ENCODE results near the gene AGRP.

AGRP gene

GRCh38 chr16:67471758-67472384 lies 11.5 kb downstream of the AGRP start:
- H3K23ac ChIP-seq (ENCODE audit: low read depth, low read length, poor library complexity): no peak overlapping the region
- H4K91ac ChIP-seq (ENCODE audit: low read depth, low read length, poor library complexity): no peak overlapping the region
- H2BK12ac ChIP-seq (ENCODE audit: low read length): no peak overlapping the region
- H3K4me2 ChIP-seq (ENCODE audit: insufficient read depth, low read length, poor library complexity, severe bottlenecking): no peak overlapping the region
- no peak overlapping the region for H3K27ac ChIP-seq (replicated peaks; ENCODE audit: low read length)
- H3K4ac ChIP-seq (ENCODE audit: low read length): no peak overlapping the region
- no peak overlapping the region for H3K9ac ChIP-seq (ENCODE audit: low read depth, low read length, poor library complexity)
- no peak overlapping the region for H2BK5ac ChIP-seq (ENCODE audit: low read length)
- H3K79me1 ChIP-seq (ENCODE audit: low read depth, low read length): no peaks in the 10 kb centered on the region
- H3K36me3 ChIP-seq (replicated peaks in 1 of 2; ENCODE audit: control insufficient read depth in 2 of 2, insufficient read depth in 2 of 2, low read length in 2 of 2): peaks cover 0 to 3% of the 10 kb centered on the region in 2 donors
- no peak overlapping the region for H2AFZ ChIP-seq (ENCODE audit: low read length)
- no peak overlapping the region for H3K14ac ChIP-seq (ENCODE audit: low read length)
- no peaks in the 10 kb centered on the region for H3K27me3 ChIP-seq (ENCODE audit: control insufficient read depth in 3 of 3, insufficient read depth in 3 of 3, low read depth in 1 of 3, low read length in 3 of 3)
- no peak overlapping the region for H2AK5ac ChIP-seq (ENCODE audit: low read depth, low read length)
- no peak overlapping the region for H3K4me3 ChIP-seq (ENCODE audit: low read length in 2 of 2)
- WGBS, 2 donors (ENCODE audit: extremely low coverage in 2 of 2, insufficient read length in 2 of 2, insufficient replicate concordance in 1 of 2): no CpG with 5 or more reads among the region's 6 CpGs
- peak overlapping the region; percentile 38 for H3K18ac ChIP-seq (ENCODE audit: low read length)
- peak overlapping the region; percentile 28 for H2BK120ac ChIP-seq (ENCODE audit: low read depth, low read length)
- peaks cover 0 to under 1% of the 10 kb centered on the region in 2 donors for H3K4me1 ChIP-seq (ENCODE audit: control insufficient read depth in 2 of 2, insufficient read depth in 1 of 2, low read depth in 1 of 2, low read length in 2 of 2)
- no peak overlapping the region for H4K8ac ChIP-seq (ENCODE audit: low read depth, low read length)
- H3K9me3 ChIP-seq (replicated peaks in 1 of 2; ENCODE audit: control insufficient read depth in 2 of 2, insufficient read depth in 1 of 2, low read depth in 1 of 2, low read length in 2 of 2): no peaks in the 10 kb centered on the region
- DNase-seq (ENCODE audit: low spot score): no peak
- peak overlapping the region; percentile 67 for H2BK15ac ChIP-seq (ENCODE audit: low read length)

- H2BK15ac ChIP-seq (ENCODE audit: low read length): no peak overlapping the region
- no peak overlapping the region for H2AK5ac ChIP-seq (ENCODE audit: low read depth, low read length)
- H2BK120ac ChIP-seq (ENCODE audit: low read depth, low read length): no peak overlapping the region
- H3K36me3 ChIP-seq (replicated peaks in 1 of 2; ENCODE audit: control insufficient read depth in 2 of 2, insufficient read depth in 2 of 2, low read length in 2 of 2): peaks cover 0 to 2% of the 10 kb centered on the region in 2 donors
- no peak overlapping the region for H3K27ac ChIP-seq (replicated peaks; ENCODE audit: low read length)
- no peak overlapping the region for H3K4ac ChIP-seq (ENCODE audit: low read length)
- no peaks in the 10 kb centered on the region for H3K79me1 ChIP-seq (ENCODE audit: low read depth, low read length)
- no peak overlapping the region for H3K4me2 ChIP-seq (ENCODE audit: insufficient read depth, low read length, poor library complexity, severe bottlenecking)
- H3K9me3 ChIP-seq (replicated peaks in 1 of 2; ENCODE audit: control insufficient read depth in 2 of 2, insufficient read depth in 1 of 2, low read depth in 1 of 2, low read length in 2 of 2): no peaks in the 10 kb centered on the region
- WGBS, 2 donors (ENCODE audit: extremely low coverage in 2 of 2, insufficient read length in 2 of 2, insufficient replicate concordance in 1 of 2): no CpG with 5 or more reads among the region's 7 CpGs
- no peaks in the 10 kb centered on the region for H3K27me3 ChIP-seq (ENCODE audit: control insufficient read depth in 3 of 3, insufficient read depth in 3 of 3, low read depth in 1 of 3, low read length in 3 of 3)
- H2BK12ac ChIP-seq (ENCODE audit: low read length): no peak overlapping the region
- H2AFZ ChIP-seq (ENCODE audit: low read length): no peak overlapping the region
- peaks cover 4 to 5% of the 10 kb centered on the region in 2 donors for H3K4me1 ChIP-seq (ENCODE audit: control insufficient read depth in 2 of 2, insufficient read depth in 1 of 2, low read depth in 1 of 2, low read length in 2 of 2)
- no peak overlapping the region for H3K18ac ChIP-seq (ENCODE audit: low read length)
- no peak overlapping the region for H3K4me3 ChIP-seq (ENCODE audit: low read length in 2 of 2)
- H4K91ac ChIP-seq (ENCODE audit: low read depth, low read length, poor library complexity): no peak overlapping the region
- no peak overlapping the region for H3K14ac ChIP-seq (ENCODE audit: low read length)
- H3K9ac ChIP-seq (ENCODE audit: low read depth, low read length, poor library complexity): no peak overlapping the region
- no peak overlapping the region for H2BK5ac ChIP-seq (ENCODE audit: low read length)
- no peak overlapping the region for H4K8ac ChIP-seq (ENCODE audit: low read depth, low read length)
- no peak for DNase-seq (ENCODE audit: low spot score)
- H3K23ac ChIP-seq (ENCODE audit: low read depth, low read length, poor library complexity): no peak overlapping the region
Observed at GRCh38 chr16:67470359-67470758, 13.0 kb downstream of the AGRP start.

- H2BK15ac ChIP-seq (ENCODE audit: low read length): no peak overlapping the region
- no peak overlapping the region for H3K4me2 ChIP-seq (ENCODE audit: insufficient read depth, low read length, poor library complexity, severe bottlenecking)
- no peak overlapping the region for H4K8ac ChIP-seq (ENCODE audit: low read depth, low read length)
- no peak overlapping the region for H3K9ac ChIP-seq (ENCODE audit: low read depth, low read length, poor library complexity)
- H3K4me1 ChIP-seq (ENCODE audit: control insufficient read depth in 2 of 2, insufficient read depth in 1 of 2, low read depth in 1 of 2, low read length in 2 of 2): peaks cover 4 to 5% of the 10 kb centered on the region in 2 donors
- no CpG with 5 or more reads among the region's 5 CpGs for whole genome bisulfite sequencing, 2 donors (ENCODE audit: extremely low coverage in 2 of 2, insufficient read length in 2 of 2, insufficient replicate concordance in 1 of 2)
- H2AK5ac ChIP-seq (ENCODE audit: low read depth, low read length): no peak overlapping the region
- H3K4me3 ChIP-seq (ENCODE audit: low read length in 2 of 2): no peak overlapping the region
- no peak overlapping the region for H4K91ac ChIP-seq (ENCODE audit: low read depth, low read length, poor library complexity)
- no peak overlapping the region for H2BK12ac ChIP-seq (ENCODE audit: low read length)
- no peak overlapping the region for H3K27ac ChIP-seq (replicated peaks; ENCODE audit: low read length)
- H3K36me3 ChIP-seq (replicated peaks in 1 of 2; ENCODE audit: control insufficient read depth in 2 of 2, insufficient read depth in 2 of 2, low read length in 2 of 2): no peaks in the 10 kb centered on the region
- H3K4ac ChIP-seq (ENCODE audit: low read length): no peak overlapping the region
- H3K23ac ChIP-seq (ENCODE audit: low read depth, low read length, poor library complexity): no peak overlapping the region
- H3K27me3 ChIP-seq (ENCODE audit: control insufficient read depth in 3 of 3, insufficient read depth in 3 of 3, low read depth in 1 of 3, low read length in 3 of 3): no peaks in the 10 kb centered on the region
- H2BK5ac ChIP-seq (ENCODE audit: low read length): no peak overlapping the region
- H3K79me1 ChIP-seq (ENCODE audit: low read depth, low read length): peaks cover 3% of the 10 kb centered on the region
- H2AFZ ChIP-seq (ENCODE audit: low read length): no peak overlapping the region
- DNase-seq (ENCODE audit: low spot score): no peak
- H3K9me3 ChIP-seq (replicated peaks in 1 of 2; ENCODE audit: control insufficient read depth in 2 of 2, insufficient read depth in 1 of 2, low read depth in 1 of 2, low read length in 2 of 2): no peaks in the 10 kb centered on the region
- no peak overlapping the region for H3K14ac ChIP-seq (ENCODE audit: low read length)
- H3K18ac ChIP-seq (ENCODE audit: low read length): no peak overlapping the region
- no peak overlapping the region for H2BK120ac ChIP-seq (ENCODE audit: low read depth, low read length)
Observed at GRCh38 chr16:67468731-67469130, 14.6 kb downstream of the AGRP start.

GRCh38 chr16:67466581-67466980 lies 16.8 kb downstream of the AGRP start:
- Histone ChIP-seq H3K4me3 (ENCODE audit: low read length in 2 of 2) (no peak overlapping the region), H3K36me3 (replicated peaks in 1 of 2; ENCODE audit: control insufficient read depth in 2 of 2, insufficient read depth in 2 of 2, low read length in 2 of 2) (peaks cover 0 to 4% of the 10 kb centered on the region in 2 donors), H3K4ac (ENCODE audit: low read length) (no peak overlapping the region), H2BK5ac (ENCODE audit: low read length) (no peak overlapping the region), H4K8ac (ENCODE audit: low read depth, low read length) (no peak overlapping the region), H2BK120ac (ENCODE audit: low read depth, low read length) (no peak overlapping the region), H3K4me2 (ENCODE audit: insufficient read depth, low read length, poor library complexity, severe bottlenecking) (no peak overlapping the region), H2AK5ac (ENCODE audit: low read depth, low read length) (no peak overlapping the region), H2BK12ac (ENCODE audit: low read length) (no peak overlapping the region), H3K18ac (ENCODE audit: low read length) (no peak overlapping the region), H3K79me1 (ENCODE audit: low read depth, low read length) (peaks cover 3% of the 10 kb centered on the region), H3K4me1 (ENCODE audit: control insufficient read depth in 2 of 2, insufficient read depth in 1 of 2, low read depth in 1 of 2, low read length in 2 of 2) (peaks cover 4 to 5% of the 10 kb centered on the region in 2 donors), H3K27ac (replicated peaks; ENCODE audit: low read length) (no peak overlapping the region), H2BK15ac (ENCODE audit: low read length) (no peak overlapping the region), H3K14ac (ENCODE audit: low read length) (no peak overlapping the region), H4K91ac (ENCODE audit: low read depth, low read length, poor library complexity) (no peak overlapping the region), H3K9ac (ENCODE audit: low read depth, low read length, poor library complexity) (no peak overlapping the region), H3K9me3 (replicated peaks in 1 of 2; ENCODE audit: control insufficient read depth in 2 of 2, insufficient read depth in 1 of 2, low read depth in 1 of 2, low read length in 2 of 2) (no peaks in the 10 kb centered on the region), H2AFZ (ENCODE audit: low read length) (no peak overlapping the region), H3K27me3 (ENCODE audit: control insufficient read depth in 3 of 3, insufficient read depth in 3 of 3, low read depth in 1 of 3, low read length in 3 of 3) (no peaks in the 10 kb centered on the region), H3K23ac (ENCODE audit: low read depth, low read length, poor library complexity) (no peak overlapping the region)
- no peak for DNase-seq (ENCODE audit: low spot score)
- no CpG with 5 or more reads among the region's 6 CpGs for WGBS, 2 donors (ENCODE audit: extremely low coverage in 2 of 2, insufficient read length in 2 of 2, insufficient replicate concordance in 1 of 2)
